Natural killer cell (primary cell): ENCODE data around the gene HYCC2. TPM values are rescaled to one million over a fixed set of nuclear protein-coding genes. Genes with fewer than 3 reads are reported as not detected.

ENCODE experiments used
- ATAC-seq, 3 donors: fragments of 150-1000 bp in 2 of 3; fragments of 200-7000 bp in 1 of 3; cut with Tn5 transposase; 1 replicate in 1 of 3; 2 replicates in 2 of 3; pipeline ENCODE4 v1.10.0; 2021; ENCODE audit warnings: mild to moderate bottlenecking in 2 of 3, moderate library complexity in 2 of 3
- DNase-seq, 2 donors: peaks; one replicate each; pipeline versions ENCODE4 v3.0.0 to v3.0.0-alpha.2; 2013 to 2021; ENCODE audit warnings: mixed read lengths in 1 of 2
- H3K27ac ChIP-seq: one replicate; pipeline ENCODE4 v1.5.1; 2013; ENCODE audit warnings: mild to moderate bottlenecking, low read length
- H3K27me3 ChIP-seq: one replicate; pipeline ENCODE4 v1.6.1; 2013; ENCODE audit warnings: low read length; ENCODE audit not compliant: control insufficient read depth, insufficient read depth
- H3K36me3 ChIP-seq: one replicate; pipeline ENCODE4 v1.6.1; 2013; ENCODE audit warnings: low read length; ENCODE audit not compliant: control insufficient read depth, insufficient read depth
- H3K4me1 ChIP-seq: one replicate; pipeline ENCODE4 v1.6.1; 2013; ENCODE audit warnings: low read length; ENCODE audit not compliant: control insufficient read depth, insufficient read depth
- H3K4me3 ChIP-seq: one replicate; pipeline ENCODE4 v1.5.1; 2013; ENCODE audit warnings: low read length
- H3K9me3 ChIP-seq: one replicate; pipeline ENCODE4 v1.6.1; 2013; ENCODE audit warnings: low read length; ENCODE audit not compliant: control insufficient read depth, insufficient read depth
- H3K27ac Mint-ChIP-seq, 2 donors: one replicate each; pipeline ENCODE4 v1.8.0; 2022; ENCODE audit warnings: mild to moderate bottlenecking in 2 of 2, mixed read lengths in 2 of 2, moderate library complexity in 1 of 2
- H3K27me3 Mint-ChIP-seq, 2 donors: one replicate each; pipeline ENCODE4 v1.8.0; 2022; ENCODE audit warnings: low read depth in 2 of 2, mixed read lengths in 2 of 2
- H3K36me3 Mint-ChIP-seq: one replicate; pipeline ENCODE4 v1.8.0; 2022; ENCODE audit warnings: mixed read lengths
- H3K4me1 Mint-ChIP-seq, 2 donors: one replicate each; pipeline ENCODE4 v1.8.0; 2022; ENCODE audit warnings: mixed read lengths in 2 of 2
- H3K4me3 Mint-ChIP-seq: one replicate; pipeline ENCODE4 v1.8.0; 2022; ENCODE audit warnings: mild to moderate bottlenecking, moderate library complexity, mixed read lengths
- H3K9me3 Mint-ChIP-seq, 2 donors: one replicate each; pipeline ENCODE4 v1.8.0; 2022; ENCODE audit warnings: mixed read lengths in 2 of 2
- WGBS: methylation state at CpG from one replicate; pipeline ENCODE4 v1.1.7; 2013; ENCODE audit warnings: missing lambda C conversion rate; ENCODE audit not compliant: insufficient coverage; 5-methylcytosine and 5-hydroxymethylcytosine counted together
- intact Hi-C: fragments of 100-400 bp; cut with micrococcal nuclease; formaldehyde crosslinking; loops from one replicate; pipeline ENCODE4 v1.14.2; 2022
- total RNA-seq, 4 donors: library from RNA; stranded (reverse); fragments of 120-200 nt in 1 of 4; gene quantifications; one replicate each; pipeline versions ENCODE4 v1.2.3 to v1.2.4, GENCODE V29; 2013 to 2022
- TF ChIP-seq, protein P1 (sequence below): fragments of 200-600 bp; IDR thresholded peaks from one replicate; pipeline ENCODE4 v1.8.0; 2022; ENCODE audit warnings: antibody characterized with exemption

Gene HYCC2
- total RNA-seq, 3 donors from 2014 or later (not counting 1 experiment from before 2014, with no cell fraction given) = 54.2 to 62.5 (median 60.1) TPM

DNA sequence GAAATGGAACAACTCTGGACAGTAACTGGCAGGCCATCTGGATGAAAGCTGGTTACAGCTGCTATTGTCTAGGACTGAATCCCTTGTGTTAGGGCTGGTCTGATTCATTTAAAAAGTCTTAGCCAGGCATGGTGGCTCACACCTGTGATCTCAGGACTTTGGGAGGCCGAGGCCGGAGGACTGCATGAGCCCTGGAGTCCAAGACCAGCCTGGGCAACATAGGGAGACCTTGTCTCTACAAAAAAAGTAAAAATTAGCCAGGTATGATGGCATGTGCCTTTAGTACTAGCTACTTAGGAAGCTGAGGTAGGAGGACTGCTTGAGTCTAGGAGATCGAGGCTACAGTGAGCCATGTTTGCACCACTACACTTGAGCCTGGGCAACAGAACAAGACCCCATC is 29.0 kb upstream of the HYCC2 start:
- no peak for DNase-seq
- Histone ChIP-seq H3K4me1 (no peaks in the 10 kb centered on the region), H3K4me3 (no peak overlapping the region), H3K27ac (no peak overlapping the region), H3K9me3 (no peaks in the 10 kb centered on the region), H3K36me3 (no peaks in the 10 kb centered on the region), H3K27me3 (no peaks in the 10 kb centered on the region)
- TF ChIP-seq, protein P1, sequence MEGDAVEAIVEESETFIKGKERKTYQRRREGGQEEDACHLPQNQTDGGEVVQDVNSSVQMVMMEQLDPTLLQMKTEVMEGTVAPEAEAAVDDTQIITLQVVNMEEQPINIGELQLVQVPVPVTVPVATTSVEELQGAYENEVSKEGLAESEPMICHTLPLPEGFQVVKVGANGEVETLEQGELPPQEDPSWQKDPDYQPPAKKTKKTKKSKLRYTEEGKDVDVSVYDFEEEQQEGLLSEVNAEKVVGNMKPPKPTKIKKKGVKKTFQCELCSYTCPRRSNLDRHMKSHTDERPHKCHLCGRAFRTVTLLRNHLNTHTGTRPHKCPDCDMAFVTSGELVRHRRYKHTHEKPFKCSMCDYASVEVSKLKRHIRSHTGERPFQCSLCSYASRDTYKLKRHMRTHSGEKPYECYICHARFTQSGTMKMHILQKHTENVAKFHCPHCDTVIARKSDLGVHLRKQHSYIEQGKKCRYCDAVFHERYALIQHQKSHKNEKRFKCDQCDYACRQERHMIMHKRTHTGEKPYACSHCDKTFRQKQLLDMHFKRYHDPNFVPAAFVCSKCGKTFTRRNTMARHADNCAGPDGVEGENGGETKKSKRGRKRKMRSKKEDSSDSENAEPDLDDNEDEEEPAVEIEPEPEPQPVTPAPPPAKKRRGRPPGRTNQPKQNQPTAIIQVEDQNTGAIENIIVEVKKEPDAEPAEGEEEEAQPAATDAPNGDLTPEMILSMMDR = no peak
- no peak overlapping the region for H3K4me3 Mint-ChIP-seq
- no peaks in the 10 kb centered on the region for H3K36me3 Mint-ChIP-seq
- WGBS = 98% methylated on average over 3 of the region's 3 CpGs
- no peaks in the 10 kb centered on the region for H3K27me3 Mint-ChIP-seq
- H3K9me3 Mint-ChIP-seq = no peaks in the 10 kb centered on the region
- no peak overlapping the region for H3K27ac Mint-ChIP-seq
- no peak for ATAC-seq
- no peaks in the 10 kb centered on the region for H3K4me1 Mint-ChIP-seq
- intact Hi-C loops = no loop called here

DNA sequence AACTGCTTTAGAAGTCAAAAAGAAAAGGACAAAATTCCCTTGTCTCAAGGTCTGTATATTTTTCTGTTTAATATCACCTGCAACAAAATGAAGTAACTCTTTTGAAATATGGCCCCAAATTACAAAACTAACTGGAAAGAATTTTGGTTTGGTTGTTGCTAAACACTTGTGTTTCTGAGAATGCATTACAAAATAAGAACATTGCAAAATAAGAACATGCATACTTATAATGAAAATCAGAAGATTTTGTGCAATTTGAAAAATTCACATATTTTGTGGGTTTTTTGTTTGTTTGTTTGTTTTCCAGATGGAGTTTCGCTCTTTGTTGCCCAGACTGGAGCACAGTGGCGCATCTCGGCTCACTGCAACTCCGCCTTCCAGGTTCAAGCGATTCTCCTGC is 22.1 kb upstream of the HYCC2 start:
- intact Hi-C loops = no loop called here
- TF ChIP-seq, protein P1 = no peak
- Mint-ChIP-seq H3K27me3 (no peaks in the 10 kb centered on the region), H3K36me3 (no peaks in the 10 kb centered on the region), H3K4me3 (no peak overlapping the region), H3K27ac (no peak overlapping the region), H3K4me1 (no peaks in the 10 kb centered on the region), H3K9me3 (no peaks in the 10 kb centered on the region)
- WGBS = 100% methylated on average over 5 of the region's 5 CpGs
- H3K36me3 ChIP-seq = peaks cover 2% of the 10 kb centered on the region
- DNase-seq = no peak
- H3K4me1 ChIP-seq = no peaks in the 10 kb centered on the region
- H3K27me3 ChIP-seq = no peaks in the 10 kb centered on the region
- H3K9me3 ChIP-seq = no peaks in the 10 kb centered on the region
- no peak overlapping the region for H3K4me3 ChIP-seq
- no peak for ATAC-seq
- H3K27ac ChIP-seq = no peak overlapping the region

DNA sequence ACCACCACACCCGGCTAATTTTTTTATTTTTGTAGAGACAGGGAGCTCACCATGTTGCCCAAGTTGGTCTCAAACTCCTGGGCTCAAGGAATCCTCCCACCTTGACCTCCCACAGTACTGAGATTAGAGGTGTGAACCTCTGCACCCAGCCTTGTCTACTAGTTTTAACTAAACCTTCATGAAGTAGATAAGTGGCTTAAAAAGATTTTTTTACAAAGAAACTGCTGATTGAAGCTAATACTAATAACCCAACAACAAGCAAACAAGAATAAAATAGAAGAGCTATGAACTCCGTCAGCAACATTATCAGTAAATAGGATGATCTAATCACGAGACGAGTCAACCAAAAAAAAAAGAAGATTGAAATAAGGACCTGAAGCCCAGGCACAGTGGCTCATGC is 19.1 kb upstream of the HYCC2 start:
- DNase-seq = no peak
- no peak for ATAC-seq
- WGBS = 93% methylated on average over 4 of the region's 4 CpGs
- TF ChIP-seq, protein P1 = no peak
- intact Hi-C loops = no loop called here
- no peaks in the 10 kb centered on the region for H3K36me3 Mint-ChIP-seq
- Histone ChIP-seq H3K27ac (no peak overlapping the region), H3K36me3 (peaks cover 11% of the 10 kb centered on the region), H3K9me3 (no peaks in the 10 kb centered on the region), H3K4me3 (no peak overlapping the region), H3K27me3 (no peaks in the 10 kb centered on the region), H3K4me1 (no peaks in the 10 kb centered on the region)
- H3K4me1 Mint-ChIP-seq = no peaks in the 10 kb centered on the region
- no peaks in the 10 kb centered on the region for H3K27me3 Mint-ChIP-seq
- no peaks in the 10 kb centered on the region for H3K9me3 Mint-ChIP-seq
- no peak overlapping the region for H3K4me3 Mint-ChIP-seq
- H3K27ac Mint-ChIP-seq = no peak overlapping the region

DNA sequence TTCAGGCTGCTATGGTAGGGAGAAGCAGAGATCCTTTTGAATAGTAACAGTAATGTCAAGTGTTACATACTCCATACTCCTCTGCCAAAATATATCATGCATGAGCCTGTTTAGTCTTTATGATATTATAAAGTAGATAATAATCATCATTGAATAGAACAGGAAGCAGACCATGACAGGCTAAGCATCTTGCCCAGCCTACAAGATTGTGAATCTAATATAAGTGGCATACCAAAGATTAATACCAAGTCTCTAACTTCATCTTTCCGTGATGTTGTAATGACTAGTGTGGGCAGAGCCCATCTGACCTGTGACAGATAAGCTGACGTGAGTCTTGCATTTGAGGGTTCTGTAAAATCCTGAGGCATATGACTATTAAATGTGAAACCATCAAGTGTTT is 13.4 kb upstream of the HYCC2 start:
- H3K4me3 ChIP-seq = no peak overlapping the region
- no peaks in the 10 kb centered on the region for H3K9me3 ChIP-seq
- H3K9me3 Mint-ChIP-seq = no peaks in the 10 kb centered on the region
- TF ChIP-seq, protein P1 = no peak
- no peak overlapping the region for H3K4me3 Mint-ChIP-seq
- H3K4me1 ChIP-seq = no peaks in the 10 kb centered on the region
- ATAC-seq (peak in 1 of 3 donors; percentile 74), DNase-seq (no peak)
- H3K36me3 Mint-ChIP-seq = no peaks in the 10 kb centered on the region
- H3K27ac Mint-ChIP-seq = peak overlapping the region in 1 of 2 donors; percentile 60
- no peaks in the 10 kb centered on the region for H3K27me3 Mint-ChIP-seq
- peaks cover 22% of the 10 kb centered on the region for H3K36me3 ChIP-seq
- H3K27me3 ChIP-seq = no peaks in the 10 kb centered on the region
- no peaks in the 10 kb centered on the region for H3K4me1 Mint-ChIP-seq
- intact Hi-C loops = no loop called here
- no peak overlapping the region for H3K27ac ChIP-seq
- 89% methylated on average over 2 of the region's 2 CpGs for WGBS
